ENCODE data around the gene DDX25.

The DDX25 gene

DNA sequence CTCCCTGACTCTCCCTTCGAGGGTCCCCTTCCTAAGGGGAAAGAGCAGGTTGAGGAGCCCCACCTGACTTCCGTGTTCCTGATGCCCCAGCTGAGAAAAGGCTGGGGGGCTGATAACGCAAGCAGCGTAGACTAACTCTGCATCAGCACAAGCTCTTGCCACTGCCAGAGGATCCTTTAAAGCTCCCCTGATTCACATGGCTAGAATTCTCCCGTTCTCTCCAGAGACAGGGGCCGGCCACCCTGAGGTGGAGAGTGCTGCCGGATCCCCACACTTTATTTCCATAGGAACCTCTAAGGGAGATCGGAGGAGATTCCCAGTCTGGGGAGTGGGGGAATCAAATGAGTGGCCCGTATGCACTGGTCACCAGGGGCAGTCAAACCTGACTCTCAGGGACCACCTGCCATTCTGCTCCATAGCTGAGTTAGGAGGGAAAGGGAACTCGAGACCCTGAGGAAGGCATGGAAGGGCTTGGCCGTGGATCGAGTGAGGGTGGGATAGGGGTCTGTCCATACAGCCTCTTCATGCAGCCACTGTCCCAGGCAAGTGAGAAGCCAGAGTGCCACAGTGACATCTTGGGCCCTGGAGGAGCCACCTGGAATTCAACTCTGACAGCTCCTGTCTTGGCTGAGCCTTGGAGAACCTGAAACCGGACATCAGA is 40.2 kb downstream of the DDX25 start:
- no CpG with 5 or more reads among the region's 13 CpGs for WGBS (ENCODE audit: insufficient coverage, insufficient read length)
- Histone ChIP-seq H3K36me3 (ENCODE audit: control insufficient read depth, insufficient read depth, low read length) (no peaks in the 10 kb centered on the region), H3K4me3 (ENCODE audit: low read length) (no peak overlapping the region)

GRCh38 chr11:125945011-125945796 is 40.9 kb downstream of the DDX25 start:
- DNase-seq (ENCODE audit: low read depth, low spot score): no peak
- Histone ChIP-seq H3K36me3 (ENCODE audit: control insufficient read depth, insufficient read depth, low read length) (no peaks in the 10 kb centered on the region), H3K27me3 (ENCODE audit: control insufficient read depth, insufficient read depth, low read length) (no peaks in the 10 kb centered on the region), H3K9me3 (ENCODE audit: control insufficient read depth, insufficient read depth, low read length) (no peaks in the 10 kb centered on the region), H3K4me3 (ENCODE audit: low read length) (no peak overlapping the region), H3K4me1 (ENCODE audit: control insufficient read depth, insufficient read depth, low read length) (peaks cover 7% of the 10 kb centered on the region), H3K27ac (ENCODE audit: low read length) (no peak overlapping the region)
- WGBS (ENCODE audit: insufficient coverage, insufficient read length): no CpG with 5 or more reads among the region's 15 CpGs

More for the DNA sequence above, 40.2 kb downstream of the DDX25 start:
- no peaks in the 10 kb centered on the region for H3K9me3 ChIP-seq (ENCODE audit: control insufficient read depth, insufficient read depth, low read length)
- no peak for DNase-seq (ENCODE audit: low read depth, low spot score)
- H3K27ac ChIP-seq (ENCODE audit: low read length): no peak overlapping the region
- no peaks in the 10 kb centered on the region for H3K27me3 ChIP-seq (ENCODE audit: control insufficient read depth, insufficient read depth, low read length)
- peaks cover 7% of the 10 kb centered on the region for H3K4me1 ChIP-seq (ENCODE audit: control insufficient read depth, insufficient read depth, low read length)

DNA sequence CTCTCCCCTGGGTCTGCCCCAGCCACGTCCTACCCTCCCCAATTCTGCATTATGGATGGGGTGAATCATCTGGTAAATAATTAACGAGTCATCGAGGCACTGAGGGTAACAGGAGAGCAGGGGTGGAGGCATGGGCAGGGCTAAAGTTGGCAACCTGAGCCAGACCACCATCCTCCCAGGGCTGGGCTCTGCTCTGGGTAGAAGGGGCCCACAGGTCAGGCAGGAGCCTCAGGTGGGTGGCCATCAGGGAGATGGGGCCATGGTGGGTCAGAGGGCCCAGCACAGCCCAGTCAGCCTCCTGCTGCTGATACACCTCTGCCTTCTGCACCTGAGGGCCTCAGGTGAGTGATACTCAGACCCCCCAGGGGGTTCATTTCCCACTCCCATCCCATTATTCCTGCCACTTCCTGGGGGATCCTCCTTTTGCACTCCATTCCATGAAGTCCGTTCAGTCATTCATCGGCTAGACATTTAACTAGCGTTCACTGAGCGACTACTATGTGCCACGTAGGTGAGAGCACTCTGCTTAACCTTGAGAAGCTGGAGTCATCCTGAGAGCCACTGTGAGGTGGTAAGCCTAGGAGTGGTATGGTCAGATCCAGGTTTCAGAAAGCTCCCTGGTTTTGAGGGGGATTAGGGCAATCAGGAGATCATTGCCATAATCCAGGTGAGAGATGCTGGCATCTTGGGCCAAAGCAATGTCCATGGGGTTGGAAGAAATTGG is 41.7 kb downstream of the DDX25 start, which contains the start of gene VSIG10L2:
TSS of gene VSIG10L2 (plus strand) at position 248 of the 724 bp plus-strand sequence. CDS start at position 260, 12 bp downstream.
- DNase-seq (ENCODE audit: low read depth, low spot score): no peak
- no peak within 1 kb of the TSS for H3K27ac ChIP-seq (ENCODE audit: low read length)

GRCh38 chr11:125946712-125947418 is 42.6 kb downstream of the DDX25 start:
- DNase-seq (ENCODE audit: low read depth, low spot score): no peak
- H3K4me1 ChIP-seq (ENCODE audit: control insufficient read depth, insufficient read depth, low read length): peaks cover under 1% of the 10 kb centered on the region; the same call in 1 of the 2 replicates
- no peak overlapping the region for H3K4me3 ChIP-seq (ENCODE audit: low read length)
- no CpG with 5 or more reads among the region's 14 CpGs for WGBS (ENCODE audit: insufficient coverage, insufficient read length)
- no peaks in the 10 kb centered on the region for H3K9me3 ChIP-seq (ENCODE audit: control insufficient read depth, insufficient read depth, low read length)
- no peaks in the 10 kb centered on the region for H3K36me3 ChIP-seq (ENCODE audit: control insufficient read depth, insufficient read depth, low read length)
- H3K27ac ChIP-seq (ENCODE audit: low read length): no peak overlapping the region
- H3K27me3 ChIP-seq (ENCODE audit: control insufficient read depth, insufficient read depth, low read length): no peaks in the 10 kb centered on the region

More for the DNA sequence above, 41.7 kb downstream of the DDX25 start, which contains the start of gene VSIG10L2:
- Histone ChIP-seq H3K9me3 (ENCODE audit: control insufficient read depth, insufficient read depth, low read length) (no peaks in the 10 kb centered on the region), H3K27me3 (ENCODE audit: control insufficient read depth, insufficient read depth, low read length) (no peaks in the 10 kb centered on the region), H3K4me3 (ENCODE audit: low read length) (no peak within 1 kb of the TSS), H3K36me3 (ENCODE audit: control insufficient read depth, insufficient read depth, low read length) (no peaks in the 10 kb centered on the region), H3K4me1 (ENCODE audit: control insufficient read depth, insufficient read depth, low read length) (peaks cover 7% of the 10 kb centered on the region)
- WGBS (ENCODE audit: insufficient coverage, insufficient read length): no CpG with 5 or more reads among the region's 8 CpGs

- no peaks in the 10 kb centered on the region for H3K36me3 ChIP-seq (ENCODE audit: control insufficient read depth, insufficient read depth, low read length)
- WGBS (ENCODE audit: insufficient coverage, insufficient read length): no CpG with 5 or more reads among the region's 24 CpGs
- no peaks in the 10 kb centered on the region for H3K9me3 ChIP-seq (ENCODE audit: control insufficient read depth, insufficient read depth, low read length)
- no peaks in the 10 kb centered on the region for H3K27me3 ChIP-seq (ENCODE audit: control insufficient read depth, insufficient read depth, low read length)
- H3K4me3 ChIP-seq (ENCODE audit: low read length): no peak overlapping the region
- no peaks in the 10 kb centered on the region for H3K4me1 ChIP-seq (ENCODE audit: control insufficient read depth, insufficient read depth, low read length)
- no peak for DNase-seq (ENCODE audit: low read depth, low spot score)
- H3K27ac ChIP-seq (ENCODE audit: low read length): no peak overlapping the region
These were observed 43.3 kb downstream of the DDX25 start for GRCh38 chr11:125947419-125948277.

GRCh38 chr11:125948278-125949051 is 44.2 kb downstream of the DDX25 start:
- H3K4me3 ChIP-seq (ENCODE audit: low read length): no peak overlapping the region
- H3K36me3 ChIP-seq (ENCODE audit: control insufficient read depth, insufficient read depth, low read length): no peaks in the 10 kb centered on the region
- no peaks in the 10 kb centered on the region for H3K4me1 ChIP-seq (ENCODE audit: control insufficient read depth, insufficient read depth, low read length)
- no peak overlapping the region for H3K27ac ChIP-seq (ENCODE audit: low read length)
- no peaks in the 10 kb centered on the region for H3K27me3 ChIP-seq (ENCODE audit: control insufficient read depth, insufficient read depth, low read length)
- no peaks in the 10 kb centered on the region for H3K9me3 ChIP-seq (ENCODE audit: control insufficient read depth, insufficient read depth, low read length)
- no CpG with 5 or more reads among the region's 23 CpGs for WGBS (ENCODE audit: insufficient coverage, insufficient read length)
- no peak for DNase-seq (ENCODE audit: low read depth, low spot score)

- Histone ChIP-seq H3K4me3 (ENCODE audit: low read length) (no peak overlapping the region), H3K27ac (ENCODE audit: low read length) (no peak overlapping the region), H3K36me3 (ENCODE audit: control insufficient read depth, insufficient read depth, low read length) (no peaks in the 10 kb centered on the region), H3K4me1 (ENCODE audit: control insufficient read depth, insufficient read depth, low read length) (no peaks in the 10 kb centered on the region), H3K27me3 (ENCODE audit: control insufficient read depth, insufficient read depth, low read length) (no peaks in the 10 kb centered on the region), H3K9me3 (ENCODE audit: control insufficient read depth, insufficient read depth, low read length) (no peaks in the 10 kb centered on the region)
- DNase-seq (ENCODE audit: low read depth, low spot score): no peak
- no CpG with 5 or more reads among the region's 22 CpGs for WGBS (ENCODE audit: insufficient coverage, insufficient read length)
These were observed 45.2 kb downstream of the DDX25 start for GRCh38 chr11:125949271-125950177.

- no peaks in the 10 kb centered on the region for H3K4me1 ChIP-seq (ENCODE audit: control insufficient read depth, insufficient read depth, low read length)
- no peak overlapping the region for H3K27ac ChIP-seq (ENCODE audit: low read length)
- DNase-seq (ENCODE audit: low read depth, low spot score): no peak
- H3K27me3 ChIP-seq (ENCODE audit: control insufficient read depth, insufficient read depth, low read length): no peaks in the 10 kb centered on the region
- WGBS (ENCODE audit: insufficient coverage, insufficient read length): no CpG with 5 or more reads among the region's 11 CpGs
- no peaks in the 10 kb centered on the region for H3K36me3 ChIP-seq (ENCODE audit: control insufficient read depth, insufficient read depth, low read length)
- no peaks in the 10 kb centered on the region for H3K9me3 ChIP-seq (ENCODE audit: control insufficient read depth, insufficient read depth, low read length)
- H3K4me3 ChIP-seq (ENCODE audit: low read length): no peak overlapping the region
These were observed 45.8 kb downstream of the DDX25 start for GRCh38 chr11:125950178-125950490.

All from iPS DF 6.9 (cell line).